ENCODE measurements around the gene NWD2.

- TF ChIP-seq TAF1 (IDR thresholded peaks at IDR 0.05; ENCODE audit: low read depth) (no peak), EP300 (conservative IDR thresholded peaks at IDR 0.05; ENCODE audit: poor library complexity, severe bottlenecking) (no peak), RAD21 (conservative IDR thresholded peaks at IDR 0.05) (no peak), EZH2 (IDR thresholded peaks at IDR 0.05; ENCODE audit: borderline replicate concordance, insufficient read depth, low read length, poor library complexity, severe bottlenecking) (no peak), POLR2AphosphoS5 (IDR thresholded peaks at IDR 0.05) (no peak), SMC3 (conservative IDR thresholded peaks at IDR 0.05; ENCODE audit: poor library complexity) (no peak)
- TF ChIP-seq, protein P1, sequence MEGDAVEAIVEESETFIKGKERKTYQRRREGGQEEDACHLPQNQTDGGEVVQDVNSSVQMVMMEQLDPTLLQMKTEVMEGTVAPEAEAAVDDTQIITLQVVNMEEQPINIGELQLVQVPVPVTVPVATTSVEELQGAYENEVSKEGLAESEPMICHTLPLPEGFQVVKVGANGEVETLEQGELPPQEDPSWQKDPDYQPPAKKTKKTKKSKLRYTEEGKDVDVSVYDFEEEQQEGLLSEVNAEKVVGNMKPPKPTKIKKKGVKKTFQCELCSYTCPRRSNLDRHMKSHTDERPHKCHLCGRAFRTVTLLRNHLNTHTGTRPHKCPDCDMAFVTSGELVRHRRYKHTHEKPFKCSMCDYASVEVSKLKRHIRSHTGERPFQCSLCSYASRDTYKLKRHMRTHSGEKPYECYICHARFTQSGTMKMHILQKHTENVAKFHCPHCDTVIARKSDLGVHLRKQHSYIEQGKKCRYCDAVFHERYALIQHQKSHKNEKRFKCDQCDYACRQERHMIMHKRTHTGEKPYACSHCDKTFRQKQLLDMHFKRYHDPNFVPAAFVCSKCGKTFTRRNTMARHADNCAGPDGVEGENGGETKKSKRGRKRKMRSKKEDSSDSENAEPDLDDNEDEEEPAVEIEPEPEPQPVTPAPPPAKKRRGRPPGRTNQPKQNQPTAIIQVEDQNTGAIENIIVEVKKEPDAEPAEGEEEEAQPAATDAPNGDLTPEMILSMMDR (IDR thresholded peaks at IDR 0.05; ENCODE audit: poor library complexity, severe bottlenecking): no peak
Observed at GRCh38 chr4:37367901-37368300, 123.4 kb downstream of the NWD2 start.
